GM19099 (cell line): ENCODE measurements around the gene FBXO15.

Source experiments
- POLR2A ChIP-seq: IDR thresholded peaks from 3 replicates; pipeline ENCODE4 v1.6.1; 2011; ENCODE audit warnings: low read depth; ENCODE audit not compliant: insufficient read length; ENCODE audit errors: extremely low read depth

Gene FBXO15

DNA sequence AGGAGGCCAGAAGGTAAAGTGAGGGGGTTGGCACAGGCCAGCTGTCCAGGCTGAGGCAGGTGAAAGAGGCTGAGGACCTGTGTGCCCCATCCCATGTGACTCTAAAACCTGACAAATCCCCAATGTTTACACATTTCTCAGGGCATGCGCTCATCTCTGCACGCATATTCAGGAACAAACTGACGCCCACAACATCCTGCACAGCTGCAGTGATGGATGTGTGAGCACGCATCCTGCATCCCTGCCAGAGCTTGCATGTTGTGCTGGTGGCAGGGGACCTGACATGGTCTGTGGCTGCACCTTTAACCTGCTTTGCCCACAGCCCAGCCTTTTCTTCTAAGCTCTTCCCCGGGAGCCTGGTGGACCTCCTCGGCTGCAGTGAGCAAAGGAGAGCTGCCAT, 83.1 kb downstream of the FBXO15 start:
- no peak for TF ChIP-seq POLR2A

DNA sequence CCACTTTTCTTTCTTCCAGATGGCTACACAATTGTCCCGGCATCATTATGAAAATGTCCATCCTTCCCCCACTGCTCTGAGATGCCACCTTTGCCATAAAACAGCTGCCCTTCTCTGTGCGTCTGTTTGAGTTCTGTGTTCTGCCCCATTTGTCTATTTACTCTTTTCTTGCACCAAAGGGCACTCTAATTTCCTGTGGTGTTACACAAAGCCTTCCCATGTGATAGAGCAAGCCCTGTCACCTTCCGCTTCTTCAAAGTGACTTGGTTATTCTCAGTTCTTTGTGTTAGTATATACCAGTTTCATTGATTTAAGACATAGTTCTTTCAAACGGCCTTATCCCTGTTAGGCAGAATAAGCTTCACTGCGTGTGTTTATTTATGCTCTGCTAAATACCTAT, 84.1 kb downstream of the FBXO15 start:
- TF ChIP-seq POLR2A = no peak

DNA sequence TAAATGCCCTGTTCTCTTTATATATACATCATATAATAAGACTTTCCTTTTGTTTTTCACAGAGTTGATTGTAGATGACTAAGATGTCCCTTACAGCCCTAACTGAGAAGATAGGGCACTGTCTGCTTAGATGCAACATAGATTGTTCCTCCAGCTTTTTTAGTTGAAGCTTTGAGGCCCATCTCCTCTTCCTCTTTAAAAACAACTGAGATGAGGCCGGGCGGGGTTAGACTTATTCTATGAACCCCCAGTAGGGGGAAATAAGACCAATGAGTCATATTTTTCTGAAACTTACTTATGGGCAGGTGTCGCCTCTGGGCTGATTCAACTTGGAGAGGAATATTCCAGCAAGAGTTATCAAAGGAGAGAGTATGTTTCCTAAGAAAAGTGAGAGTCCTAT, 84.6 kb downstream of the FBXO15 start:
- no peak for TF ChIP-seq POLR2A

DNA sequence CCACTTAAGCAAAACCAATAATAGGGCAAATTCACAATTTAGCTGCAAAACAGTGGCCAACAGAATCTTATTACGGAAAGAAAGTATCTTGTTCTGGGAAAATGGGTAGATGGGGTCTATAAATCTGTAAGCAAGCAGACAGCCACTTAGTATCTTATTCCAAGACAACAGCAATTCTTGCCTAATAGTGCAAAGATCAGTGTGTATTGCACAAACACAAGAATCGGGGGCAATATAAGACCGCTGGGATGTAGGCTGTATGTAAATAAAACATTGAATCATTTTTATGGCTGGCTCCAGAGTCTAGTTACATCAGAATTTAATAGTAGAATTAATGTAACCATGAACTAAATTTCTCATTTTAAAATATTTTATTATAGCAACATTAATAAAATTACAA, 85.6 kb downstream of the FBXO15 start:
- TF ChIP-seq POLR2A = no peak

DNA sequence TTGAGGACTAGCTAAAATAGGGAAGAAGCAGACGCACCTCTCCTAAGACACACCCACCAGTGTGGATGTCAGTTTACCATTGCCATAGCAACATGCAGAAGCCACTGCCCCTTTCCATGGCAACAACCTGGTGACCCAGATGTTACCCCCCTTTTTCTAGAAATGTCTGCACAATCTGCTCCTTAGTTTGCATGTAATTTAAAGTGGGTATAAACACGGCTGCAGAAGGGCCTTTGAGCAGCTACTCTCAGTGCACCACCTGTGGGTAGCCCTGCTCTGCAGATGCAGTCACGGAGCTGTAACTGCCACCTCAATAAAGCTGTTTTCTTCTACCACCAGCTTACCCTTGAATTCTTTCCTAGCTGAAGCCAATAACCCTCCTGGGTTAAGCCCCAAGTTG, 87.1 kb downstream of the FBXO15 start:
- TF ChIP-seq POLR2A = no peak

DNA sequence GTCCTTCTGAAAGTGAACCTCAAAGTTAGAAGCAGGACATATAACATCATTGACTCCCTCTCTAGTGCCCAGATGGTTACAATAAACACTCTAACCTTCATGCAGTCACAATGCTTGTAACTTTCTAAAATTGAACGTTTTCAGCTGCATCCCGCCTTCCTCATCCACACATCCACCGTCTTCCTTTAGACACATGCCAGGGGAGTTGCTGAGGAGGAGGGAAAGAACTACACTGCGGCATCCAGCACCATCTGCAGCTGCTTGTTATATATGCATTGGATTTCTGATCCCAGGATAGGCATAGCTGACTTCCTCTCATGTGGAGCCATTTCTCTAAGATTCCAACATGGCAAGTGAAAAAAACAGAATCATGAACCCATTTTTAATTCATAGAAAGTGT, 96.8 kb downstream of the FBXO15 start:
- TF ChIP-seq POLR2A = no peak

DNA sequence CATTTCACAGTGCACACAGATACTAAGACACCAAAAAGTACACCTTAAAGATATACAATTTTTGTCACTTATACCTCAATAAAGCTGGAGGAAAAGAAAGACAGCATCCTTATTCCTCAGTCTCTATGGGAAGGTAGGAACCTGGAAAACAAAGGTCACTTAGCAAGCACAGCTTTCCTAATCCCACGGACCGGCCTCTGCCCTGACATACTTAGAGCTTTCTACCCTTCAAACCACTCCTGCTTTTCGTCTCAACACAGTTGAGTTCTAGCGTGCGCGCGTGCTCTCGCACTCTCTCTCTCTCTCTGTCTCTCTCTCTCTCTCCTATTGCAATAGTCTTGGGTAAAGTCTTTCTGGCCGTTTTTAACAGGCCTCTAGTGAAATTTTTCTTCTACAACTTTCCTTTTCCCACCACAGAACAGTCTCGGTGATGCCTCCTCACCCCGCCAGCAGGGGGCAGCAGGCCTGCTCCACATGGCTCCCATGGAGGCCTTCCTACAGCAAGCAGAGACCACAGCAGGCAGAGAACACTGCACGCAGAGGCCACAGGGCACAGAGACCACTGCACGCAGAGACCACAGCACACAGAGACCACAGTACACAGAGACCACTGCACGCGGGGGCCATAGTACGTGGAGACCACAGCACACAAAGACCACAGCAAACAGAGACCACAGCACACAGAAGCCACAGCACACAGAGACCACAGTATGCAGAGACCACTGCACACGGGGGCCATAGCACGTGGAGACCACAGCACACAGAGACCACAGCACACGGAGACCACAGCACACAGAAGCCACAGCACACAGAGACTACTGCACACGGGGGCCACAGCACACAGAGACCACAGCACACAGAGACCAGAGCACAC, 106.9 kb downstream of the FBXO15 start:
- TF ChIP-seq POLR2A = no peak

DNA sequence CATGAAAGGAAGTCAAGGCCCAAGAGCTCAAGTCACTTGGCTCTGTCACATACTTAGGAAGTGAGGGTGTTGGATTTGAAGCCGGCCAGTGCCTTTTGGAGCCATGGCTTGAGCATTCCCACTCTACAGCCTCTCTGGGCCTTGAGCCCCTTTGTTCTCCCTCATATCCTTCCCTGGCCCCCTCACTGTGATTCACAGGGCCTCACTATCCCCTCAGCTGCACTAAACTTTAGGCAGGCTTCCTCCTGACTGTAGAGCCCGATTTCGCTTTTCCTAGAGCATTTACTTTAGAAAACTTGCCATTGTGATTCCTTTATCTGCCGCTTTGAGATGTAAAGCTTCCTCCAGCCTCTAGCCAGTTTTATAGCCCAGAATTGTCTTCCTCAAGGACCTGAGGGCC, 107.6 kb downstream of the FBXO15 start:
- no peak for TF ChIP-seq POLR2A

DNA sequence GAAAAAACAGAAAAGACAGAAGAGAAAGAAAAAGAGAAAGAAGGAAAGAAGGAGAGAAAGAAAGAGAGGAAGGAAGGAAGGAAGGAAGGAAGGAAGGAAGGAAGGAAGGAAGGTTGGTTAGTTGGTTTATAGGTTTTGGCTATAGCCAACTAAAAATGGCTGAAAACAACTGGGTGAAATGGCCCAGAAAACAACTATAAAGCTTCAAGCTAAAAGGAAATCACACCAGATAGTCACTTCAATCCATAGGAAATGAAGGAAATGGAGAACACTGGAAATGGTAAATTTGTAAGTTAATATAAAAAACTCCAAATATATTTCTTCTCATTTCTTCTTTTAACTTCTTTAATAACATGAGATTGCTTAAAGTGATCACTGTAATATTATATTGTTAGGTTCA, 118.5 kb downstream of the FBXO15 start:
- no peak for TF ChIP-seq POLR2A
